ENCODE results near the gene MLLT11.

GRCh38 chr1:151035167-151035566 lies 25.0 kb upstream of the MLLT11 start:
- TF ChIP-seq, protein P1, sequence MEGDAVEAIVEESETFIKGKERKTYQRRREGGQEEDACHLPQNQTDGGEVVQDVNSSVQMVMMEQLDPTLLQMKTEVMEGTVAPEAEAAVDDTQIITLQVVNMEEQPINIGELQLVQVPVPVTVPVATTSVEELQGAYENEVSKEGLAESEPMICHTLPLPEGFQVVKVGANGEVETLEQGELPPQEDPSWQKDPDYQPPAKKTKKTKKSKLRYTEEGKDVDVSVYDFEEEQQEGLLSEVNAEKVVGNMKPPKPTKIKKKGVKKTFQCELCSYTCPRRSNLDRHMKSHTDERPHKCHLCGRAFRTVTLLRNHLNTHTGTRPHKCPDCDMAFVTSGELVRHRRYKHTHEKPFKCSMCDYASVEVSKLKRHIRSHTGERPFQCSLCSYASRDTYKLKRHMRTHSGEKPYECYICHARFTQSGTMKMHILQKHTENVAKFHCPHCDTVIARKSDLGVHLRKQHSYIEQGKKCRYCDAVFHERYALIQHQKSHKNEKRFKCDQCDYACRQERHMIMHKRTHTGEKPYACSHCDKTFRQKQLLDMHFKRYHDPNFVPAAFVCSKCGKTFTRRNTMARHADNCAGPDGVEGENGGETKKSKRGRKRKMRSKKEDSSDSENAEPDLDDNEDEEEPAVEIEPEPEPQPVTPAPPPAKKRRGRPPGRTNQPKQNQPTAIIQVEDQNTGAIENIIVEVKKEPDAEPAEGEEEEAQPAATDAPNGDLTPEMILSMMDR (IDR thresholded peaks at IDR 0.05; ENCODE audit: low read depth, low read length) = no peak
- TF ChIP-seq POLR2A (IDR thresholded peaks at IDR 0.05; ENCODE audit: extremely low read depth, insufficient read length) = no peak
- TF ChIP-seq, protein P2, sequence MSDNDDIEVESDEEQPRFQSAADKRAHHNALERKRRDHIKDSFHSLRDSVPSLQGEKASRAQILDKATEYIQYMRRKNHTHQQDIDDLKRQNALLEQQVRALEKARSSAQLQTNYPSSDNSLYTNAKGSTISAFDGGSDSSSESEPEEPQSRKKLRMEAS (IDR thresholded peaks at IDR 0.05; ENCODE audit: low read depth, low read length) = no peak
- no peak for TF ChIP-seq MYC (IDR thresholded peaks at IDR 0.05; ENCODE audit: low read depth, low read length)
